ENCODE data around the gene SON. TPM values are rescaled to one million over a fixed set of nuclear protein-coding genes. Genes with fewer than 3 reads are reported as not detected.
"Not testable (repeated sequence)": the region's sequence is repeated elsewhere in the genome, so short reads cannot be mapped to it uniquely, and the experiment has no call there.

Gene SON
- total RNA-seq, 1 donor from 2014 or later, result 311 TPM

DNA sequence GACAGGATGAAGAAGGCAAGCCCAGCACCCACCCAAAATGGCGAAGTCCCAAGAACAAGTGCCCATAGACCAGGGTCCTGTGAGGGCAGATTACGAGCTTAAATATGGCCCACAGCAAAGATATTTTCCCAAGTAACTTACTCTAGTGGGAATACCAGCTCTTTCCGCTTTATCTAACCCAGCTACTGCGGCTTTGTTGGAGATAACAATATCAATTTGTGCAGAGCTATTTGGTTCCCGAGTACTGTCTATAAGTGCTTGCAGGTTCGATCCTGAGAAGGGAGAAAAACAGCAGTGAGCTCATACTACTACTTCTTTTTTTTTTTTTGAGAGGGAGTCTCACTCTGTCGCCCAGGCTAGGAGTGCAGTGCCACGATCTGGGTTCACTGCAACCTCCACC lies 37.0 kb upstream of the SON start:
- Mint-ChIP-seq H3K27ac (ENCODE audit: unreplicated experiment) (no peak overlapping the region), H3K27me3 (ENCODE audit: unreplicated experiment) (no peaks in the 10 kb centered on the region), H3K36me3 (ENCODE audit: low read depth, unreplicated experiment) (peaks cover 39% of the 10 kb centered on the region), H3K4me1 (ENCODE audit: unreplicated experiment) (no peaks in the 10 kb centered on the region), H3K4me3 (ENCODE audit: unreplicated experiment) (no peak overlapping the region), H3K9me3 (ENCODE audit: unreplicated experiment) (no peaks in the 10 kb centered on the region)
- no peak for TF ChIP-seq CTCF (IDR thresholded peaks at IDR 0.05; ENCODE audit: unreplicated experiment)
- DNase-seq (ENCODE audit: low spot score), result no peak

GRCh38 chr21:33507003-33507402 lies 35.8 kb upstream of the SON start:
- not testable (repeated sequence) for H3K4me1 Mint-ChIP-seq (ENCODE audit: unreplicated experiment); DNase-seq (ENCODE audit: low spot score); H3K27ac Mint-ChIP-seq (ENCODE audit: unreplicated experiment); H3K27me3 Mint-ChIP-seq (ENCODE audit: unreplicated experiment); H3K9me3 Mint-ChIP-seq (ENCODE audit: unreplicated experiment)
- peaks cover 48% of the 10 kb centered on the region for H3K36me3 Mint-ChIP-seq (ENCODE audit: low read depth, unreplicated experiment)
- H3K4me3 Mint-ChIP-seq (ENCODE audit: unreplicated experiment), result peak overlapping the region; percentile 4

- H3K4me3 Mint-ChIP-seq (ENCODE audit: unreplicated experiment), result no peak overlapping the region
- H3K36me3 Mint-ChIP-seq (ENCODE audit: low read depth, unreplicated experiment), result peaks cover 51% of the 10 kb centered on the region
- no peak overlapping the region for H3K27ac Mint-ChIP-seq (ENCODE audit: unreplicated experiment)
- no peaks in the 10 kb centered on the region for H3K9me3 Mint-ChIP-seq (ENCODE audit: unreplicated experiment)
- DNase-seq (ENCODE audit: low spot score), result no peak
- no peak for TF ChIP-seq CTCF (IDR thresholded peaks at IDR 0.05; ENCODE audit: unreplicated experiment)
- H3K4me1 Mint-ChIP-seq (ENCODE audit: unreplicated experiment), result no peaks in the 10 kb centered on the region
- H3K27me3 Mint-ChIP-seq (ENCODE audit: unreplicated experiment), result no peaks in the 10 kb centered on the region
Measured at GRCh38 chr21:33510826-33511225, 32.0 kb upstream of the SON start.

DNA sequence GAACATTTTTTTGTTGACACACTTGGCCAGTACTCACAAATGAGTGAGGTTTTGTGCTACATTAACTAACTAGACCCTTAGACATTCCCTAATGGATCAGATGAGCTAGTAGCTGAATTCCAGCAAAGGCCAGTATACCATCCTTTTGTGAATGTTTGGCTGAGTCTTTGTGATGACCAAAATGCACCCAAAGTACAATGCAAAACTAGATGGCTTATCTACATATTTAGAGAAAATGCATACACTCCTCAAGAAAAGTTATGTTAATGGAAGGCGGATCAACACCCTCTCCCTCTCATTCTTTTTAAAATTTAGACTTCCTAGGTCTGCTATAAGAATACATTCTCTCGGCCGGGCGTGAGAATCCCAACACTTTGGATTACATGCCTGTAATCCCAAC lies 31.2 kb upstream of the SON start:
- TF ChIP-seq CTCF (IDR thresholded peaks at IDR 0.05; ENCODE audit: unreplicated experiment), result no peak
- DNase-seq (ENCODE audit: low spot score), result no peak
- H3K27me3 Mint-ChIP-seq (ENCODE audit: unreplicated experiment), result no peaks in the 10 kb centered on the region
- no peak overlapping the region for H3K4me3 Mint-ChIP-seq (ENCODE audit: unreplicated experiment)
- no peak overlapping the region for H3K27ac Mint-ChIP-seq (ENCODE audit: unreplicated experiment)
- H3K4me1 Mint-ChIP-seq (ENCODE audit: unreplicated experiment), result no peaks in the 10 kb centered on the region
- peaks cover 55% of the 10 kb centered on the region for H3K36me3 Mint-ChIP-seq (ENCODE audit: low read depth, unreplicated experiment)
- no peaks in the 10 kb centered on the region for H3K9me3 Mint-ChIP-seq (ENCODE audit: unreplicated experiment)

DNA sequence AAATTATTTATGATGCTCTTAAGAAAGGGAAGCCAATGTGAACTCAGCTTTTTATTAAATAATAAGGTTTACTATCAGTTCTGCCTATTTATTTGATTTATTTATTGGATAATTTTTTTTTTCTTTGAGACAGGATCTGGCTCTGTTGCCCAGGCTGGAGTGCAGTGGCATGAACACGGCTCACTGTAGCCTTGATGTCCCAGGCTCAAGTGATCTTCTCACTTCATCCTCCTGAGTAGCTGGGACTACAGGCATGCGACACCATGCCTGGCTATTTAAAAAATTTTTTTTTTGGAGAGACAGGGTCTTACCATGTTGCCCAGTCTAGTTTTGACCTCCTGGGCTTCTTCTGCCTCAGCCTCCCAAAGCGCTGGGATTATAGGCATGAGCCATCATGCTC lies 30.4 kb upstream of the SON start:
- H3K27ac Mint-ChIP-seq (ENCODE audit: unreplicated experiment), result no peak overlapping the region
- H3K4me1 Mint-ChIP-seq (ENCODE audit: unreplicated experiment), result no peaks in the 10 kb centered on the region
- peaks cover 52% of the 10 kb centered on the region for H3K36me3 Mint-ChIP-seq (ENCODE audit: low read depth, unreplicated experiment)
- H3K27me3 Mint-ChIP-seq (ENCODE audit: unreplicated experiment), result no peaks in the 10 kb centered on the region
- no peak for TF ChIP-seq CTCF (IDR thresholded peaks at IDR 0.05; ENCODE audit: unreplicated experiment)
- no peaks in the 10 kb centered on the region for H3K9me3 Mint-ChIP-seq (ENCODE audit: unreplicated experiment)
- DNase-seq (ENCODE audit: low spot score), result no peak
- H3K4me3 Mint-ChIP-seq (ENCODE audit: unreplicated experiment), result no peak overlapping the region

GRCh38 chr21:33514229-33514628 lies 28.6 kb upstream of the SON start:
- H3K27me3 Mint-ChIP-seq (ENCODE audit: unreplicated experiment), result no peaks in the 10 kb centered on the region
- H3K36me3 Mint-ChIP-seq (ENCODE audit: low read depth, unreplicated experiment), result peaks cover 52% of the 10 kb centered on the region
- no peak for TF ChIP-seq CTCF (IDR thresholded peaks at IDR 0.05; ENCODE audit: unreplicated experiment)
- no peaks in the 10 kb centered on the region for H3K9me3 Mint-ChIP-seq (ENCODE audit: unreplicated experiment)
- no peak overlapping the region for H3K4me3 Mint-ChIP-seq (ENCODE audit: unreplicated experiment)
- DNase-seq (ENCODE audit: low spot score), result no peak
- H3K4me1 Mint-ChIP-seq (ENCODE audit: unreplicated experiment), result no peaks in the 10 kb centered on the region
- H3K27ac Mint-ChIP-seq (ENCODE audit: unreplicated experiment), result no peak overlapping the region
